ENCODE data around the gene ZNF516.

DNA sequence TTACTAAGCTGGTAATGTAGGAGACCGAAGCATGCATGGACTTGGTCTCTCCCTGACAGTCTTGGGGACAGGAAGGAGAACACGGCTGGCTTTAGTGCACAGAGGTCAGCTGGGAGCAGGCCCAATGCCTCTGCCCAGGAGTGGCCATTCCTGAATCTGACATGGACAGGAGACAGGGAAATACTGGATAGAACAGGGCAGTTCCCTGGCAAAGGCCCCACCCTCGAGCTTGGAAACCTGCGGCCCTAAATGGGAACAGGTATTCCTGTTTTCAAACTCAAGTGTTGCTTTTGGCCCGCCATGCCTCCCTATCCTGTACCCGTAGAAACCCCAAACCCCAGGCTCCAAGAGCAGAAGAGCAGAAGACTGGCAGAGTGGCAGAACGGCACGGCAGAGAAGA lies 107.4 kb downstream of the ZNF516 start:
- TF ChIP-seq, protein P1, sequence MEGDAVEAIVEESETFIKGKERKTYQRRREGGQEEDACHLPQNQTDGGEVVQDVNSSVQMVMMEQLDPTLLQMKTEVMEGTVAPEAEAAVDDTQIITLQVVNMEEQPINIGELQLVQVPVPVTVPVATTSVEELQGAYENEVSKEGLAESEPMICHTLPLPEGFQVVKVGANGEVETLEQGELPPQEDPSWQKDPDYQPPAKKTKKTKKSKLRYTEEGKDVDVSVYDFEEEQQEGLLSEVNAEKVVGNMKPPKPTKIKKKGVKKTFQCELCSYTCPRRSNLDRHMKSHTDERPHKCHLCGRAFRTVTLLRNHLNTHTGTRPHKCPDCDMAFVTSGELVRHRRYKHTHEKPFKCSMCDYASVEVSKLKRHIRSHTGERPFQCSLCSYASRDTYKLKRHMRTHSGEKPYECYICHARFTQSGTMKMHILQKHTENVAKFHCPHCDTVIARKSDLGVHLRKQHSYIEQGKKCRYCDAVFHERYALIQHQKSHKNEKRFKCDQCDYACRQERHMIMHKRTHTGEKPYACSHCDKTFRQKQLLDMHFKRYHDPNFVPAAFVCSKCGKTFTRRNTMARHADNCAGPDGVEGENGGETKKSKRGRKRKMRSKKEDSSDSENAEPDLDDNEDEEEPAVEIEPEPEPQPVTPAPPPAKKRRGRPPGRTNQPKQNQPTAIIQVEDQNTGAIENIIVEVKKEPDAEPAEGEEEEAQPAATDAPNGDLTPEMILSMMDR (IDR thresholded peaks at IDR 0.05; ENCODE audit: poor library complexity), result no peak
- TF ChIP-seq EZH2 (IDR thresholded peaks at IDR 0.05; ENCODE audit: borderline replicate concordance), result no peak

Data from hepatocyte (in vitro differentiated cells).